Stimulated activated CD4-positive, alpha-beta T cell treated with anti-CD3 and anti-CD28 coated beads, TNF-alpha, amount 100 ng/mL, for 4 hours (primary cell): ENCODE data around the gene DES.
A peak's percentile ranks its signal among the peaks of the same experiment; 100 is the strongest.

Source experiments
- DNase-seq, 3 experiments: peaks; one replicate each; pipeline ENCODE4 v3.0.0-alpha.2; 2020; ENCODE audit warnings: low read depth in 3 of 3

The DES gene

DNA sequence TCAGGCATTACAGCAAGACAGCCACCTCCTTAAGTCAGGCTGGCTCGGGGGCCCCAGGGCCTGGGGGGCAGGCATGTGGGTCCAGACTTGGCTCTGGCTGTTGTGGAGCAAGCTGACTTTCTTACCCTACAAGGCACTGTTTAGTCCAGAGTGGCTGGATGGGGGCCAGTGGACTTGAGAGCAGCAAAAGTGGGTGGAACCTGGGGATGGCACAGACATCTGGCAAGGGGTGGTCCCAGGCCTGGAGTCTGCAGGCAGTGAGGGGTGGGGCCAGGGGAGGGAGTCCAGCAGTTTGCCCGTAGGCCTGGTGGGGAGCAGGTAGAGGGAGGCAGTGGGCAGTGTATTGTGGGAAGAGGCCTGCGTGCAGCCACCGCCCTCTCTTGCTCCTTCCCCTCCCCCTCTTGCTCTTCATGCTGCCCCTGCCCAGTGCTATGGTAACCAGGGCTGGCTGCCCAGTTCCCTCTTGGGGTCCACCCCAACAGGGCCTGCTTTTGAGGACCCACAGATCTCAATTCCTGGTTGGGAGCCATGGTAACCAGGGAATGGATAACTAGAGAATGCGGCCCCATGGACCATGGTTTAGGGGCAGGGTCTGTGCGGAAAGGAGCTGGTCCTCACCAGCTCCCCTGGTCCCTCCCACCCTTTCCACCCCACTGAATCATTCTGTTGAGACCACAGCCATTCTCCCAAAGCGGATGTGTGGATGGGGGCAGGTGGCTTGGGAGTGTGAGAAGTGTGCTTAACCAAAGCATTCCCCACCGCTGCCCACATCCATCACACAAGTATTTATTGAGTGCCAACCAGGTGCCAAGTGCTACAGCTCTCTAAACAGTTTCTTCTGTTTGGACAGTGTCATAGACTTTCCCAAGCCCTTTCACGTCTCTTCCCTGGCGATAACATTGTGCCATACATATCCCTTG lies 35.8 kb downstream of the DES start:
- no peak for DNase-seq

DNA sequence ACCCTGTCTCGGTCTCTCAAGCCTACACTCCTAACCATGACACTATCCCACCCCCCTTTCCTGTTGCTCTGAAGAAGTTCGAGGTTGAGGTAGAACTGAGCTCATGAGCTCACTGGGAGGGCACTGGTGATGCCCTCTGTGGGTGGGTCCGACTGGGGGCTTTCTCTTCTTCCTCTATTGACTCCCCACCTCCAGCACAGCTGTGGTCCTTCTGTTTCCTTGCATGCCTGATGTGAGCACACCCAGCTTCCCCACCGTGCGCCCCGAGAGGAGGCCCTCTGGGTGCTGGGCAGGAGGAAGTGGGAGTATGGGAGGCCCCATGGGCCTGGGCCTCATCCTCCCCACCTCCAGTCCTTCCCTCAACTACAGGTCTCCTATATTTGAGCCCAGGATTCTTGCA lies 37.4 kb downstream of the DES start:
- no peak for DNase-seq

DNA sequence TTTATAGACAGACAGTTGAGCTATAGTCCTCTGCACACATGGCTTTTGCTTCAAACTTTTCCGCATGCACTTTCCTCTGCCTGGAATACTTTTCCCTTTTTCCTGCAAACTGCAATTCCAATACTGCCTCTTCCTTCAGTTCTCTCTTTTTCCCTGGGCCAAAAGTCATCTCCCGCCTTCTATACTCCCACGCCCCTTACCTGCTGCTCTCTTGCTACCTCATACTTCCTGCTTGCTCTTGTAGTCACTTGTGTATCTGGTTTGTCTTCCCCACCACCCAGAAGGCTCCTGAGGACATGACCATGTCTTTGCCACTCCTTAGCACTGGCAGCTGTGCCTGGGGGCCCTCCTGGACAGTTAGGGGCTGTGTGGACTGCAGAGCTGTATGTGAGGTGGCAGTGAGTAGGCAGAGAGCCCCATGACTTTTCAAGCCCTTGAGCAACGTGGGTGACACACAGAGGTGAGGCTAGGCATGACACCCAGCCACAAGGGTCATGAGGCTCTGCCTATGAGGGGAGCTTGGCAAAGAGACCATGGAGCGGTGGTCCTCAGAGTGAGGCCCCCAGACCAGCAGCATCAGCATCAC lies 39.7 kb downstream of the DES start:
- DNase-seq: no peak

DNA sequence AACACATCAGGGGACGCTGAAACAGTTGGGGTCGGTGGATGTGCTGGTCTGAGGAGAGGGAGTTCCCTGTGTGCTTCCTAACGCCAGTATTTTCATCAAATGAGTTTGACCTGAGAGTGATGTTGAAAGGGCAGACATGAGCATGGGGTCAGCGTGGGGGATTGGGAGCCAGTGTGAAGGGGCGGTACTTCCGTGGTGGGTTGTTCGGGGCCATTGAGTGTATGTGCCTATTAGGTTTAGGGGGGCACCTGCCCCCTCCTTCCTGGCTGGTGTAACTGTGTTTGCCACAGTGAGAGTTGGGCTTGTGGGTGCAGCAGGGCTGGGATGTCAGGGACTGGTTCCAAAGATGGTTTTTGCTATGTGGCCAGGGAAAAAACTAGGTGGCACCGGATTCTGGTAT lies 40.8 kb downstream of the DES start:
- no peak for DNase-seq

DNA sequence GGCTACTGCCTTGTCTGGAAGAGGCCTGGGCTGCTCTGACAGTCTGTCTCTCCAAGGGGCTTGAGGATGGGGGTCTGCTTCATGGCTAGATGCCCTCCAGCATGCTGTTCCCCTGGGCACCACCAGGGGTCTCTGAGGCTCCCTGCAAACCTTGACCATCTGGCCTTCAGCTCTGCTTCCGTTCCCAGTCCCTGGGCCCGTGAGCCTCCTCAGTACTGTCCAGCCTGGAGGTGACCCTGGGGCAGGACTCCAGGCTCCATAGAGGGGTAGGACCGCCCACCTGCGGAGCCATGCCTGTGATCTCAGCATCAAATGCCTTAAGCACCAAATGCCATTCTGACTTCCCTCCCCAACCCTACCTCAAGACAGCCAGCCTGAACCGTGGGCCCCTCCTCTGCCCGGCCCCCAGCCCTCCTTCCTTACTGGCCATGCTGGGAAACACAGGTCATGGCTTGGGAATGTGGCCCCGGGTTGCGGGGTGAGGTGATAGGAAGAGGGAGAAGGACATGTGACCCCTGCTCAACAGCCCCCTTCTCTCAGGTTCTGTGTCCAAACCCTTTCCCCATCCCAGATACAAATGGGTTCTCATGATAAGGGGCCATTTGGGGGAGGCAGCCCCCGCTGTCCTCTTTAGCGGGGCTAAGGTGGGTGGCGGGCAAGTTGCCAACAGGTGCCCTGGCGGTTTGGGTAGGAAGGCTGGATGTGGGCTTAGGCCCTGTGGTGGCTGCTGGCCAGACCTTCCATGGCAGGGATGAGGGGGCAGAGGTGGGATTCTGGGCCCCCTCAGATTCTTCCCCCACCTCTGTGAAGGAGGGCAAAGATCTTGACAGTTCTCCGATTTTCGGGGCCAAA lies 41.5 kb downstream of the DES start:
- DNase-seq: peak in 1 of 3 experiments; percentile 13

DNA sequence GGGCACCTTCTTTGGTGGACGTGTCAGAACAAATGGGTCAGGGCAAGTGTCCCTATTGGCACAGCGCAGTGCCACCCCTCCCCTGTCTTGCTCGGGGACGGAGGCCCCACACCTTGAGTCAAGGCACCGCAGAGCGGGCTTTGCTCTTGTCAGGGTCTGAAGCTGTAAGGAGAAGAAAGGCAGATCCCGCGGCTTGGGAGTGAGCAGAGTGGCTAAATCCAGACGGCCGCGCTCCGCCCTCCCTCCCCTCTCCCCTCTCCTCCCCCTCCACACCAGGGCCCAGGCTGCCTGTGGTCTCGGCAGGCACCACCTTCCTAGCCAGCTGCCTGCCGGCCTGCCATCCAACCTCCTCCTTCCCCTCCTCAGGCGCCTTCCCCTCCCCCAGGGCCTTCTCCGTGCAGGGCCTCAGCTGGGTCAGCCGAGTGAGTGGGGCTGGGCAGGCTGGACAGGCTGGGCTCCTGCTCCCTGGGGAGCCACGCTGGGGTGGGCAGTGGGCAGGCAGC lies 42.3 kb downstream of the DES start:
- DNase-seq: no peak

DNA sequence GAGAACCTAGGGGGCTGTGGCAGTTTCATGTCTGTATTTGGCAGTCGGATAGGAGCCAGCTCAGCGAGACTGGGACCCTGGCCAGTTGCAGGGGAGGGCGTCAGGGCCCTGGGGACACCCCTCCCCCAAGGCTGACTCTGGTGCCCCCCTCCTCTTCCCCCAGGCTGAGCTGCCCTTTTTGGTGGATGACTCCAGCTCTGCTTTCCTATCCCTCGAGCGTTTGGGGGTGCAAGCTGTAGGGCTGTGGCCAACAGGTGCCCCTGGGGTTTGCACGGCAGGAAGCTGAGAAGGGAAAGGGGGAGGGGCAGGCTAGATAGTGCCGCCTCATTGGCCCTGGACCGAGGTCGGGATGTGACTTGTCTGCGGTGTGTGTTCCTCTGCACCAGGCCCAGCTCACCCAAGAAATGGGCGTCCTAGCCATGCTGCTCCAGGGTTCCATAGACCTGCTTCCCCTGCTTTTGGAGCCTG lies 42.9 kb downstream of the DES start:
- no peak for DNase-seq

DNA sequence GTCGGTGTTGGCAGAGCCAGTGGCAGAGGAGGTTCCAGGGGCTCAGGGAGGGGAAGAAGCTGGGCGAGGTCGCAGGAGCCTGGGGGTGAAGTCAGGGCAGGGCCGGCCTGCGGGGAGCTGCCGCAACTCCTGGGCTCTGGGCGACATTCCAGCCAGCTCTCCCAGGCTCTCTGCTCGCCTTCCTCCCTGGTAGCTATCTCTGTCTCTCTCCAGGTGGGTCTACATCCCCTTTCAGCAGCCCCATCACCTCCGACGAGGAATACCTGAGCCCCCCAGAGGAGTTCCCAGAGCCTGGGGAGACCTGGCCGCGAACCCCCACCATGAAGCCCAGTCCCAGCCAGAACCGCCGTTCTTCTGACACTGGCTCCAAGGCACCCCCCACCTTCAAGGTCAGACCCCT lies 43.5 kb downstream of the DES start:
- DNase-seq: no peak

DNA sequence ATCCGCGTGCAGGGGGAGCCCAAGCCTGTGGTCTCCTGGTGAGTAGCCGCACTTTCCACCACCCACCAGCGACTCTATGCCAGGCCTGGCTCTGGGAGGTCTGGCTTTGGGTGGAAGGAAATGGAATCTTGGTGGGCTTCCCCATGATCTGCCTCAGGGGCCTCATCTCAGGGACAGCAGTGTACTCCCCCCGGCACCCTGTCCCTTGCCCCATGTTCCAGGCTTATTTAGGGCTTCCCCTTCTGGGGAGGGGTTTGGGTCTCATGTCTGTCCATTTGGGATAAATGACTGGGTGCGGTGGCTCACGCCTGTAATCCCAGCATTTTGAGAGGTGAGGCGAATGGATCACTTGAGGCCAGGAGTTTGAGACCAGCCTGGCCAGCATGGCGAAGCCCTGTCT lies 44.2 kb downstream of the DES start:
- DNase-seq: no peak

DNA sequence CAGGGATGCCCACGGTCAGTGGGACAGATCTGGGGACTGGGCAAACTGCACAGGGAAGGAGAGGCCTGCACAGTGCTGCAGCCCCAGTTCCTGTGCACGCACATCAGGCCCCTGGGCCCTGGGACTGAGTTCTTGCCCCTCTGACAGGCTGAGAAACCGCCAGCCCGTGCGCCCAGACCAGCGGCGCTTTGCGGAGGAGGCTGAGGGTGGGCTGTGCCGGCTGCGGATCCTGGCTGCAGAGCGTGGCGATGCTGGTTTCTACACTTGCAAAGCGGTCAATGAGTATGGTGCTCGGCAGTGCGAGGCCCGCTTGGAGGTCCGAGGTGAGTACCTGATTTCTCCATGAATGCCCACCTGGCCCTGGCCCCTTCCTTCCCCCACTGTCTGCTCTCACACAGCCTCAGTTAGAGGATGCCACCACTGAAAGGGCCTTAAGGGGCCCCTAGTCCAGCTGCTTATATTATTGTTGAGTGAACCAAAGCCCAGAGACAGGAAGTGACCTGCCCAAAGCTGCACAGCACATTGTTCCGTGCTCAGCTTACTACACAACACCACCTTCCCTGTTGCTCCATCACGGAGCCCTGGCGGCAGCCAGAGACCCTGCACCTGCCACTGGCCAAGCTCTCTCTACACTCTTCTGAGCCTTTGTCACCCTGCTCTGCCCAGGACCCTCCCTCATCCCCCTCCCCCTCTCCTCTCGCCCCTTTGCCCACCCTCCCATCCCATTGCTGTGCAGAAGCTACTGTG lies 46.3 kb downstream of the DES start:
- no peak for DNase-seq

DNA sequence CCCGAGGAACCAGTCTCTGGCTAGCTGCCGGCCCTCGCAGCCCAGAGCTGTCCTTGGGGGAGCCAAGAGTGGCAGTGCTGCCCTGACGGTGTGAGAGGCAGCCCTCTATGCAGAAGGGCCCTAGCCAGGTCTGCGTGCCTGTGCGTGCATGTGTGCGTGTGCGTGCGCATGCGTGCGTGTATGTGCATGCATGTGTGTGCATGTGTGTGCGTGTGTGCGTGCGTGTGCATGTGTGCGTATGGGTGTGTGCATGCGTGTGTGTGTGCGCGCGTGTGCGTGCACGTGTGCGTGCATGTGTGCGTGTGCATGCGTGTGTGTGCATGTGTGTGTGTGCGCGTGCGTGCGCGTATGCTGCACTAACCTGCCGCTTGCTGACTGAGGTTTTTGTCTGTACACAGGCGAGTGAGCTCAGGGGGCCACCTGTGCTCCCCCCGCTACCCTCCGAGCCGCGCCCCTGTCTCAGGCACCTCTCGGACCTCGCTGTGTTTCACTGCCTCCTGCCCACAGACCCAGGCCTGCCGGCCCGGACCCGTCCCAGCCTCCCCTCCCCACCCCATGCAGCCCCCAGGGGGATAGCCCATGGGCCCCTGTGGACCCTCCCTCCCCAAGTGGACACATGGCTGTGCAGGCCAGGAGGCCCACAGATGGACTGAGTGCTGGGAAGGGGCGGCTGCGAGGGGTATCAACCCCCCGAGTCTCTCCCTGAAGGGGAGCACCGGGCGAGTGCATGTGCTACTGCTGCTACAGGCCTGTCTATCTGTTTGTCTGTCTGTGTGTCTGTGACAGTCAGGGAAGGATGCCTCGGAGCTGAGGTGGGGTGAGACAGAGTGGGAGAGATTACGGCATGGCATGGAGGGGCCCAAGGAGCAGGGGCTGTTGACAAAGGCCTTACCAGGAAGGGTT lies 47.7 kb downstream of the DES start:
- no peak for DNase-seq

DNA sequence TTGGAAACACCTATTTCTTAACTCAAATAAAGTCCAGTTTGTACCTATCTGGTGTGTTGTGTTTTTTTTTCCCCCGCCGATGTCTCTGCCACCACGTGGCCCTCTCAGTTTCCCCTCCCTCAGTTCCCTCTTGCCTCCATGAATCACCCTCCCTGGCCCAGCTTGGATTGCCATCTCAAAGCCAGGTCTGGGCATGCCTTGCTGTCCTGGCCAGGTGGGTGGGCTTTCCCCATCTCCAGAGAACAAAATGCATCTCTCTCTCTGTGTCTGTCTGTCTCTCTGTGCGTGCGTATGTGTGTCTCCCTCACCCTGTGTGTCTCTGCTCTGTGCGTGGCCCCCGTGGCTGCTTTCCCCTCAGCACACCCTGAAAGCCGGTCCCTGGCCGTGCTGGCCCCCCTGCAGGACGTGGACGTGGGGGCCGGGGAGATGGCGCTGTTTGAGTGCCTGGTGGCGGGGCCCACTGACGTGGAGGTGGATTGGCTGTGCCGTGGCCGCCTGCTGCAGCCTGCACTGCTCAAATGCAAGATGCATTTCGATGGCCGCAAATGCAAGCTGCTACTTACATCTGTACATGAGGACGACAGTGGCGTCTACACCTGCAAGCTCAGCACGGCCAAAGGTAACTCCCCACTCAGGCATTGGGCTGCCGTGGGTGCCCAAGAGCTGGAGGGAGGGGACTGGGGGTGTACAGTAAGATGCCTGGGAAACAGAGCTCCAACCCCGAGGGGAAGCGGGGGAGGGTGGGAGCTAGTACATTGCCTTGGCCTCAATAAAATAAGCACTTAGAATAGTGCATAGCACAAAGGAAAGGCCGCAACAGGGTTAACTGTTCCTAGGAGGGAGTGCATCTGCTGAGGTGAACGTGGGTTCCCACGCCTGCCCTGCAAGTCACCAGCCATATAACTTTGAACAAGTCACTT lies 48.9 kb downstream of the DES start:
- no peak for DNase-seq

DNA sequence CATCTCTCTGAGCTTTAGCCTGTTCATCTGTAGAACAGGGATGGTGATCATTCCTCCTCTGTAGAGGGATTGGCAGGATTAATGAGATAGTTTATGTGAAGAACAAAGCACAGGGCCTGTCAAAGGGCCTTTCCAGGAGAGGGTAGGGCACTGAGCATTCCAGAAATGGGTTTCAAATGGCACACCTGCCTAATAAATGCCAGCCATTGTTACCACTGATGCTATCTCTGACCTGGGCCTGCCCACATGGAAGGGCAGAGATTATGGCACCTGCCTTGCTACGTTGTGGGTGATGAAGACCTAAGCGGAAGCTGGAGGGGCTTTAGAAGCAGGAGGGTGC lies 49.5 kb downstream of the DES start:
- no peak for DNase-seq

DNA sequence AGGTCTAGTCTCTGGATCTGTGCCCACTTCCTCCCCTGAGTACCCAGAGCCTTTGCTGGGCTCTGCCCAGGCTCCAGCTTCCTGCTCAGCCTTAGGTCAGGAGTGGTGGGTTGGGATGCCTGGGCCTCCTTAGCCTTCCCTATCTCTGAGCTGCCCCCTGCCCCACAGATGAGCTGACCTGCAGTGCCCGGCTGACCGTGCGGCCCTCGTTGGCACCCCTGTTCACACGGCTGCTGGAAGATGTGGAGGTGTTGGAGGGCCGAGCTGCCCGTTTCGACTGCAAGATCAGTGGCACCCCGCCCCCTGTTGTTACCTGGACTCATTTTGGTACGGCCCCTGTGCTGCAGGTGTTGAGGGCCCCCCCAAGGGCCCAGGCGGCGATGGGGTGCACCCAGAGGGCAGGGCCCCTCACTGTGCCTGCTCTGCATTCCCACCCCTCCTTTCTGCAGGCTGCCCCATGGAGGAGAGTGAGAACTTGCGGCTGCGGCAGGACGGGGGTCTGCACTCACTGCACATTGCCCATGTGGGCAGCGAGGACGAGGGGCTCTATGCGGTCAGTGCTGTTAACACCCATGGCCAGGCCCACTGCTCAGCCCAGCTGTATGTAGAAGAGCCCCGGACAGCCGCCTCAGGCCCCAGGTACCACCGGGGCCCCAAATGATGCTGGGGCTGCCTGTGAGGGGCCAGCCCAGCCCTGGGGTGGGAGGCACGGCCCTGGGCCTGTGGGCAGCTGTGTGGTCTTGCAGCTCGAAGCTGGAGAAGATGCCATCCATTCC lies 50.4 kb downstream of the DES start:
- no peak for DNase-seq

DNA sequence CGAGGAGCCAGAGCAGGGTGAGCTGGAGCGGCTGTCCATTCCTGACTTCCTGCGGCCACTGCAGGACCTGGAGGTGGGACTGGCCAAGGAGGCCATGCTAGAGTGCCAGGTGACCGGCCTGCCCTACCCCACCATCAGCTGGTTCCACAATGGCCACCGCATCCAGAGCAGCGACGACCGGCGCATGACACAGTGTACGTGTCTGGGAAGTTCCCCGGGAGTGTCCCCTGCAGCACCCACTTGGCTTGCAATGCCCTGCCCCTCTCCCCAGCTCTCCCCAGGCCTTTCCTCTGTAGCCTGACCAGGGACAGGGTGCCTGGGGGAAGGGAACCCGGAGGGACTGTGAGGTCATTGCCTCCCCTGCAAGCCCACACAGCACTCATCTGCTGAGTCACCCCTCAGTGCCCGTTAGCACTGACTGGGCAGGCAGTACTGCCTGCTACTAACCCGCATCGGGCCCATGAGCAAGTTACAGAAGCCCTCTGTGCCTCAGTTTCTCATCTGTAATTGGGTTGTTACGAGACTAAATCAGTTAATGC lies 51.1 kb downstream of the DES start:
- DNase-seq: no peak

DNA sequence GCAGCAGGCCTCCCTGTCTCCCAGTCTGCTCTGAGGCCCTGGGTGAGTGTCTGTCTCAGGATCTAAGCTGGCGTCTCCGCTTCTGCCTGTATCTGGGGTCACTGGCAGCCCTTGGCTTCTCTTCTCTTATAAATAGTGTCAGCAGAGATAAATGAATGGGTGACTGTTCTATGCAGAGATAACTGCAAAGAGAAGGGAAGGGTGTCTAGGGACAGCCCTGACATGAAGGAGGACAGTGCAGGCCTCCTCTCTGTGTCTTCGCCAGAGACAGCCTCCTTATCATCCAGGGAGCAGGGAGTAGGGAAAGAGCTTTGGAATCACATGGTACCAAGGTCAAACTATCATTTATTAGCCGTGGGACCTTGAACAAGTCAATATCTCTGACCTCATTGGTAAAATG lies 52.3 kb downstream of the DES start:
- no peak for DNase-seq

DNA sequence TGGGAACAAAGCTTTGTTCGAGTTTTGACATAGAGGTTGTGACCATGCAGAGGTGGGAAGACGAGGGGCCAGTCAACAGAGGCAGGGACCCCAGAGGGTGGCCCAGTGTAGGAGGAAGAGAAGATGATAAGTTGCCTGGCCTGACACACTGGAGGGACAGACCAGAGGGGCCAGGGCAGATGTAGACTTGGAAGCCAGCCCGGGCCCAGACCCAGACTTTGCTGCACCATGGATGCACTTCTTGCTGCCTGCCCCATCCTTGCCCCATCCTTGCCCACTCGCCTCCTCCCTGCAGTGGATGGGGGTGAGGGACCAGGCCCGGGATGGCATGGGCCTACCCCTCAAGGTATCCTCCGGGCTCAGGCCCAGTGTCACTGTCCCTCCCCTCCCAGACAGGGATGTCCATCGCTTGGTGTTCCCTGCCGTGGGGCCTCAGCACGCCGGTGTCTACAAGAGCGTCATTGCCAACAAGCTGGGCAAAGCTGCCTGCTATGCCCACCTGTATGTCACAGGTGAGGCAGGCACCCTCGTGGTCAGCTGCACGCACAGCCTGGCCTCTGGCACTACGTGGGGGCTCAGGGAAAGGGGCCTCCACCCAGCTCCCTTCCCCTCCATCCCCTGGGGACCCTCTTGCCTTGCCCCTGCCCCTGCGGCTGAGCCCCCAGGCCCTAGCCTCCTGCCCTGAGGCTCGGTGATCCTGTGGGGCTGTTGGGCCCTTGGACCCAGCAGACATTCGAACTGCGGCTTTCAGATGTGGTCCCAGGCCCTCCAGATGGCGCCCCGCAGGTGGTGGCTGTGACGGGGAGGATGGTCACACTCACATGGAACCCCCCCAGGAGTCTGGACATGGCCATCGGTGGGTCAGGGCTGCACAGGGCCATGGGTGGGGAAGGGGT lies 53.5 kb downstream of the DES start:
- no peak for DNase-seq
